WERI-Rb-1 (cell line): ENCODE data around the gene RIMBP2.

Experiments
- DNase-seq: peaks from one replicate; pipeline ENCODE4 v3.0.0-alpha.2; 2020
- H3K27ac ChIP-seq: fragments of 250-450 bp; sonication (Bioruptor Pico); 2 replicates; pipeline ENCODE4 v1.5.1; 2020; ENCODE audit warnings: mild to moderate bottlenecking, moderate library complexity
- H3K27me3 ChIP-seq: fragments of 250-450 bp; sonication (Bioruptor Pico); 2 replicates; pipeline ENCODE4 v1.5.1; 2021; ENCODE audit warnings: mild to moderate bottlenecking, low read depth, moderate library complexity; ENCODE audit not compliant: insufficient read depth, severe bottlenecking
- H3K36me3 ChIP-seq: fragments of 250-450 bp; sonication (Bioruptor Pico); 2 replicates; pipeline ENCODE4 v1.5.1; 2020; ENCODE audit warnings: mild to moderate bottlenecking, moderate library complexity
- H3K4me3 ChIP-seq: 2 replicates; pipeline ENCODE4 v1.5.1; 2011; ENCODE audit warnings: low read depth, mild to moderate bottlenecking, control low read depth, low read length
- H3K9me3 ChIP-seq: fragments of 250-450 bp; sonication (Bioruptor Pico); 2 replicates; pipeline ENCODE4 v1.5.1; 2021; ENCODE audit warnings: mild to moderate bottlenecking, moderate library complexity; ENCODE audit not compliant: severe bottlenecking
- TF ChIP-seq, protein P1 (sequence below): IDR thresholded peaks from 2 replicates; pipeline ENCODE4 v1.5.1; 2011; ENCODE audit warnings: low read depth, mild to moderate bottlenecking, control low read depth, inconsistent platforms, low read length

Gene RIMBP2

GRCh38 chr12:130465626-130466025 lies 250.5 kb downstream of the RIMBP2 start:
- Histone ChIP-seq H3K27me3 (no peaks in the 10 kb centered on the region), H3K27ac (no peak overlapping the region), H3K9me3 (peaks cover 3% of the 10 kb centered on the region), H3K36me3 (peaks cover 3% of the 10 kb centered on the region), H3K4me3 (no peak overlapping the region)
- TF ChIP-seq, protein P1, sequence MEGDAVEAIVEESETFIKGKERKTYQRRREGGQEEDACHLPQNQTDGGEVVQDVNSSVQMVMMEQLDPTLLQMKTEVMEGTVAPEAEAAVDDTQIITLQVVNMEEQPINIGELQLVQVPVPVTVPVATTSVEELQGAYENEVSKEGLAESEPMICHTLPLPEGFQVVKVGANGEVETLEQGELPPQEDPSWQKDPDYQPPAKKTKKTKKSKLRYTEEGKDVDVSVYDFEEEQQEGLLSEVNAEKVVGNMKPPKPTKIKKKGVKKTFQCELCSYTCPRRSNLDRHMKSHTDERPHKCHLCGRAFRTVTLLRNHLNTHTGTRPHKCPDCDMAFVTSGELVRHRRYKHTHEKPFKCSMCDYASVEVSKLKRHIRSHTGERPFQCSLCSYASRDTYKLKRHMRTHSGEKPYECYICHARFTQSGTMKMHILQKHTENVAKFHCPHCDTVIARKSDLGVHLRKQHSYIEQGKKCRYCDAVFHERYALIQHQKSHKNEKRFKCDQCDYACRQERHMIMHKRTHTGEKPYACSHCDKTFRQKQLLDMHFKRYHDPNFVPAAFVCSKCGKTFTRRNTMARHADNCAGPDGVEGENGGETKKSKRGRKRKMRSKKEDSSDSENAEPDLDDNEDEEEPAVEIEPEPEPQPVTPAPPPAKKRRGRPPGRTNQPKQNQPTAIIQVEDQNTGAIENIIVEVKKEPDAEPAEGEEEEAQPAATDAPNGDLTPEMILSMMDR, result no peak
- no peak for DNase-seq

- Histone ChIP-seq H3K9me3 (peaks cover 3% of the 10 kb centered on the region), H3K4me3 (no peak overlapping the region), H3K36me3 (peaks cover 3% of the 10 kb centered on the region), H3K27me3 (no peaks in the 10 kb centered on the region), H3K27ac (no peak overlapping the region)
- no peak for DNase-seq
- TF ChIP-seq, protein P1, result no peak
These were observed 251.1 kb downstream of the RIMBP2 start for GRCh38 chr12:130465046-130465445.

- H3K4me3 ChIP-seq, result no peak overlapping the region
- TF ChIP-seq, protein P1, result no peak
- no peaks in the 10 kb centered on the region for H3K27me3 ChIP-seq
- peaks cover 3% of the 10 kb centered on the region for H3K9me3 ChIP-seq
- H3K27ac ChIP-seq, result no peak overlapping the region
- H3K36me3 ChIP-seq, result peaks cover 3% of the 10 kb centered on the region
- no peak for DNase-seq
These were observed 252.1 kb downstream of the RIMBP2 start for GRCh38 chr12:130463818-130464670.

GRCh38 chr12:130463275-130463658 lies 252.8 kb downstream of the RIMBP2 start:
- peak; percentile 22 for DNase-seq
- TF ChIP-seq, protein P1, result no peak
- no peaks in the 10 kb centered on the region for H3K27me3 ChIP-seq

DNA sequence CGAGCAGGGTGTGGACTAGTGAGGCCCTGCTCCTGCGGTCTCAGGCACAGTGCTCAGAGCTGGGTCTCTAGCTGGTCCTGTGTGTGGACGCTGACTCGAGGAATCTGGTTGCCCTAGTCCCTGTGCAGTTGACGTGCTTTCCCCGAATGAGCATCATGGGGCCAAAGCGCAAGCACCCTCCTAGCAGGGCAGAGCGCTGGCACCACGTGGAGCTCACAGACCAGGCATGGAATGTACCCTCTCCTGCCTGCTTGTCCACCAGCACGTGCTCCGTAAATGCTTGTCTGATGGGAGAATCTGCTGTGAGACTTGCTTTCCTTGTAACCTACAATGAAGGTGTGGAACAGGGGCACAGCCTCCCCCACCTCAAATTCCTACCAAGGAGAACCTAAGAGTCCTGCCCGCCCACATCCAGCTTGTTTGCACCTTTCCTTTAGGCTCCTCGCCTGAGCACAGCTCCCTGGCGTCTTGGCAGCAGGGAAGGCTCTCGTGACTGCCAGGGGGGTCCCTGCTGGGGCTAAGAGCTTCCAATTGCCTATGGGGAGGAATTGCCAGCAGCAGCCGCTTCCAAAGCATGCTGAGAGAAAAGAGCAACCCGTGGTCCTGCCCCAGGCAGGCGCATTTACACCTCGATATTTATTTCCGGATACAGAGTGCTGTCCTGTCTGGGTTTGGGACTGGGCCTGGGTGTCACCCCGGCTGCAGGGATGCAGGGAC lies 253.4 kb downstream of the RIMBP2 start:
- no peak overlapping the region for H3K4me3 ChIP-seq
- H3K36me3 ChIP-seq, result no peaks in the 10 kb centered on the region; the same call in 1 of the 2 replicates
- no peak overlapping the region for H3K27ac ChIP-seq
- H3K9me3 ChIP-seq, result peaks cover under 1% of the 10 kb centered on the region
- no peaks in the 10 kb centered on the region for H3K27me3 ChIP-seq
- DNase-seq, result no peak
- TF ChIP-seq, protein P1, result no peak

More at GRCh38 chr12:130463275-130463658, 252.8 kb downstream of the RIMBP2 start:
- H3K27ac ChIP-seq, result no peak overlapping the region
- no peak overlapping the region for H3K4me3 ChIP-seq
- H3K36me3 ChIP-seq, result peaks cover under 1% of the 10 kb centered on the region
- H3K9me3 ChIP-seq, result peaks cover 3% of the 10 kb centered on the region
